Measurements from ENCODE around the gene CDH12.

CDH12 gene

GRCh38 chr5:22651355-22651754 lies 201.8 kb downstream of the CDH12 start:
- Histone ChIP-seq H3K36me3 (ENCODE audit: control insufficient read depth, insufficient read depth, low read length) (no peaks in the 10 kb centered on the region), H3K9me3 (ENCODE audit: control insufficient read depth, insufficient read depth, low read depth, low read length) (no peaks in the 10 kb centered on the region), H3K4me3 (ENCODE audit: low read depth, low read length) (no peak overlapping the region), H3K9ac (ENCODE audit: low read length) (no peak overlapping the region), H3K27me3 (ENCODE audit: control insufficient read depth, insufficient read depth, low read length) (no peaks in the 10 kb centered on the region), H3K27ac (ENCODE audit: low read depth, low read length) (no peak overlapping the region), H3K4me1 (ENCODE audit: control insufficient read depth, insufficient read depth, low read length) (no peaks in the 10 kb centered on the region)

DNA sequence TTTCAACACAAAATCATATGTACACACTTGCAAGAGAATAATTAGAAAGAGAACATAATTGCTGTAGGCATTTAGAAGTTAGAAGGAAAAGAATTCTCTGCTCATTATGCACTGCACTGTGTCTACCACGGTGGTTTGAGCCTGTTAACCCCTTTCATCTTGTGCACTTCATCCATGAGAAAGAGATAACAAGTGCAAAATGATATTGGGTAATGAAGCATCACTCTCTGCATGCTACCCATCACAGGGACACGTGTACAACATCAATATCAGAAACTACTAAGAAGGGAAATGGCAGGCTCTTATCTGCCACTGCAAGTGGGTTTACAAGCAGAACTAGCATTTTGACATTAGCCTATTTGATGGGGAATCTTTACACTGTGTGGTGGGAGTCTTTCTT lies 202.6 kb downstream of the CDH12 start:
- no peak overlapping the region for H3K27ac ChIP-seq (ENCODE audit: low read depth, low read length)
- no peaks in the 10 kb centered on the region for H3K36me3 ChIP-seq (ENCODE audit: control insufficient read depth, insufficient read depth, low read length)
- H3K4me3 ChIP-seq (ENCODE audit: low read depth, low read length), result no peak overlapping the region
- H3K9ac ChIP-seq (ENCODE audit: low read length), result no peak overlapping the region
- H3K9me3 ChIP-seq (ENCODE audit: control insufficient read depth, insufficient read depth, low read depth, low read length), result no peaks in the 10 kb centered on the region
- H3K27me3 ChIP-seq (ENCODE audit: control insufficient read depth, insufficient read depth, low read length), result no peaks in the 10 kb centered on the region
- H3K4me1 ChIP-seq (ENCODE audit: control insufficient read depth, insufficient read depth, low read length), result no peaks in the 10 kb centered on the region

DNA sequence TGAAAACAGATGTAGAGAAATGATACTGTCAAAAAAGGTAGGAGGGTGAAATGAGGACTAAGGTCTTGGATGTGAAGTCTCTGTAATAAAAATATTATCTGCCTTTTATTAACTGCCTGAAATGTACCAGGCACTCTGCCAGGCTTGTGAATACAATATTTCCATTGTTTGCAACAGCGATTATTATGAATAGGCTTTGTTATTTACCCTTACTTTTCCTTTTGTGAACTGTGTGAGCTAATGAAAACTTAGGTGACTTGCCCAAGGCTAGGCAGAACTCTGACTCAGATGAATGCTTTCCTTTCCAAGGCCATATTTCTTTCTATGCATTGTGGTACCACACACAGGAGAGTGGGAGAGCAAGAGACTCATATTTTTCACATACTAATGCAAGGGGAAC lies 204.1 kb downstream of the CDH12 start:
- no peak overlapping the region for H3K27ac ChIP-seq (ENCODE audit: low read depth, low read length)
- H3K4me3 ChIP-seq (ENCODE audit: low read depth, low read length), result no peak overlapping the region
- no peaks in the 10 kb centered on the region for H3K9me3 ChIP-seq (ENCODE audit: control insufficient read depth, insufficient read depth, low read depth, low read length)
- H3K27me3 ChIP-seq (ENCODE audit: control insufficient read depth, insufficient read depth, low read length), result no peaks in the 10 kb centered on the region
- H3K4me1 ChIP-seq (ENCODE audit: control insufficient read depth, insufficient read depth, low read length), result no peaks in the 10 kb centered on the region
- no peaks in the 10 kb centered on the region for H3K36me3 ChIP-seq (ENCODE audit: control insufficient read depth, insufficient read depth, low read length)
- H3K9ac ChIP-seq (ENCODE audit: low read length), result no peak overlapping the region

- H3K27me3 ChIP-seq (ENCODE audit: control insufficient read depth, insufficient read depth, low read length), result no peaks in the 10 kb centered on the region
- no peak overlapping the region for H3K27ac ChIP-seq (ENCODE audit: low read depth, low read length)
- H3K4me1 ChIP-seq (ENCODE audit: control insufficient read depth, insufficient read depth, low read length), result no peaks in the 10 kb centered on the region
- H3K4me3 ChIP-seq (ENCODE audit: low read depth, low read length), result no peak overlapping the region
- no peak overlapping the region for H3K9ac ChIP-seq (ENCODE audit: low read length)
- no peaks in the 10 kb centered on the region for H3K36me3 ChIP-seq (ENCODE audit: control insufficient read depth, insufficient read depth, low read length)
- no peaks in the 10 kb centered on the region for H3K9me3 ChIP-seq (ENCODE audit: control insufficient read depth, insufficient read depth, low read depth, low read length)
Measured at GRCh38 chr5:22644859-22645258, 208.3 kb downstream of the CDH12 start.

GRCh38 chr5:22643356-22643755 lies 209.8 kb downstream of the CDH12 start:
- Histone ChIP-seq H3K27ac (ENCODE audit: low read depth, low read length) (no peak overlapping the region), H3K27me3 (ENCODE audit: control insufficient read depth, insufficient read depth, low read length) (no peaks in the 10 kb centered on the region), H3K4me1 (ENCODE audit: control insufficient read depth, insufficient read depth, low read length) (no peaks in the 10 kb centered on the region), H3K4me3 (ENCODE audit: low read depth, low read length) (no peak overlapping the region), H3K9me3 (ENCODE audit: control insufficient read depth, insufficient read depth, low read depth, low read length) (no peaks in the 10 kb centered on the region), H3K36me3 (ENCODE audit: control insufficient read depth, insufficient read depth, low read length) (no peaks in the 10 kb centered on the region), H3K9ac (ENCODE audit: low read length) (no peak overlapping the region)

- Histone ChIP-seq H3K4me1 (ENCODE audit: control insufficient read depth, insufficient read depth, low read length) (peaks cover 13% of the 10 kb centered on the region; the same call in 1 of the 2 replicates), H3K4me3 (ENCODE audit: low read depth, low read length) (no peak overlapping the region), H3K9me3 (ENCODE audit: control insufficient read depth, insufficient read depth, low read depth, low read length) (no peaks in the 10 kb centered on the region), H3K9ac (ENCODE audit: low read length) (no peak overlapping the region), H3K27ac (ENCODE audit: low read depth, low read length) (no peak overlapping the region), H3K36me3 (ENCODE audit: control insufficient read depth, insufficient read depth, low read length) (no peaks in the 10 kb centered on the region), H3K27me3 (ENCODE audit: control insufficient read depth, insufficient read depth, low read length) (no peaks in the 10 kb centered on the region)
Measured at GRCh38 chr5:22631683-22632082, 221.5 kb downstream of the CDH12 start.

DNA sequence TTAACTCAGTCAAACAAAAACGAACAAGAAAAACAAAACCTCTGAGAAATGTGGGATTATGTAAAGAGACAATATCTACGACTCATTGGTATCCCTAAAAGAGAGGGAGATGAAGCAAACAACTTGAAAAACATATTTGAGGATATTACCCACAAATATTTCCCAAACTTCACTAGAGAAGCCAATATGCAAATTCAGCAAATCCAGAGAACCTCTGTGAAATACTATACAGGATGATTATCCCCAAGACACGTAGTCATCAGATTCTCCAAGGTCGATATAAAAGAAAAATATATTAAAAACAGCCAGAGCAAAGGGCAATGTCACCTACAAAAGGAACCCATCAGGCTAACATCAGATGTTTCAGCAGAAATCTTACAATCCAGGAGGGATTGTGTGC lies 226.1 kb downstream of the CDH12 start:
- Histone ChIP-seq H3K27me3 (ENCODE audit: control insufficient read depth, insufficient read depth, low read length) (no peaks in the 10 kb centered on the region), H3K9ac (ENCODE audit: low read length) (no peak overlapping the region), H3K36me3 (ENCODE audit: control insufficient read depth, insufficient read depth, low read length) (no peaks in the 10 kb centered on the region), H3K27ac (ENCODE audit: low read depth, low read length) (no peak overlapping the region), H3K9me3 (ENCODE audit: control insufficient read depth, insufficient read depth, low read depth, low read length) (no peaks in the 10 kb centered on the region), H3K4me3 (ENCODE audit: low read depth, low read length) (no peak overlapping the region), H3K4me1 (ENCODE audit: control insufficient read depth, insufficient read depth, low read length) (peaks cover 13% of the 10 kb centered on the region; the same call in 1 of the 2 replicates)

- peaks cover 5% of the 10 kb centered on the region; the same call in 1 of the 2 replicates for H3K4me1 ChIP-seq (ENCODE audit: control insufficient read depth, insufficient read depth, low read length)
Measured at GRCh38 chr5:22625451-22625850, 227.7 kb downstream of the CDH12 start.

DNA sequence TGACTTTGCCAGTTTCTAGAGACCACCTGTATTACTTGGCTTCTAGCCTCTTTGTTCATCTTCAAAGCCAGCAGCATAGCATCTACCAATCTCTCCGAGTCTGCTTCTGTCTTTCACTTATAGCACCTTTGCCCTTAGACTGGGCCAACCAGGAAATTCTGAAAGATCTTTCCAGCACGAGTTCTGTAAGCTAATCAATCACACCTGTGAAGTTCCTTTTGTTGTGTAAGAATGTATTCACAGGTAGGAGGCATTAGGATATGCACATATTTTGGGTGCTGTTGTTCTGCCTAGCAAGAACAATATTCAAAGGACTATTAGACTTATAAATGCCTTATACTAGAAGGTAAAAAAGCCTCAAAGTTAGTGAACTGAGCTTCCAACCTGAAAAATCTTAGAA lies 232.1 kb downstream of the CDH12 start:
- H3K9me3 ChIP-seq (ENCODE audit: control insufficient read depth, insufficient read depth, low read depth, low read length), result no peaks in the 10 kb centered on the region
- no peaks in the 10 kb centered on the region for H3K36me3 ChIP-seq (ENCODE audit: control insufficient read depth, insufficient read depth, low read length)
- no peak overlapping the region for H3K27ac ChIP-seq (ENCODE audit: low read depth, low read length)
- peaks cover 7% of the 10 kb centered on the region; the same call in 1 of the 2 replicates for H3K4me1 ChIP-seq (ENCODE audit: control insufficient read depth, insufficient read depth, low read length)
- no peak overlapping the region for H3K4me3 ChIP-seq (ENCODE audit: low read depth, low read length)
- no peak overlapping the region for H3K9ac ChIP-seq (ENCODE audit: low read length)
- no peaks in the 10 kb centered on the region for H3K27me3 ChIP-seq (ENCODE audit: control insufficient read depth, insufficient read depth, low read length)

More at GRCh38 chr5:22625451-22625850, 227.7 kb downstream of the CDH12 start:
- H3K9me3 ChIP-seq (ENCODE audit: control insufficient read depth, insufficient read depth, low read depth, low read length), result no peaks in the 10 kb centered on the region
- H3K9ac ChIP-seq (ENCODE audit: low read length), result no peak overlapping the region
- H3K4me3 ChIP-seq (ENCODE audit: low read depth, low read length), result no peak overlapping the region
- H3K27ac ChIP-seq (ENCODE audit: low read depth, low read length), result no peak overlapping the region
- no peaks in the 10 kb centered on the region for H3K36me3 ChIP-seq (ENCODE audit: control insufficient read depth, insufficient read depth, low read length)
- no peaks in the 10 kb centered on the region for H3K27me3 ChIP-seq (ENCODE audit: control insufficient read depth, insufficient read depth, low read length)

DNA sequence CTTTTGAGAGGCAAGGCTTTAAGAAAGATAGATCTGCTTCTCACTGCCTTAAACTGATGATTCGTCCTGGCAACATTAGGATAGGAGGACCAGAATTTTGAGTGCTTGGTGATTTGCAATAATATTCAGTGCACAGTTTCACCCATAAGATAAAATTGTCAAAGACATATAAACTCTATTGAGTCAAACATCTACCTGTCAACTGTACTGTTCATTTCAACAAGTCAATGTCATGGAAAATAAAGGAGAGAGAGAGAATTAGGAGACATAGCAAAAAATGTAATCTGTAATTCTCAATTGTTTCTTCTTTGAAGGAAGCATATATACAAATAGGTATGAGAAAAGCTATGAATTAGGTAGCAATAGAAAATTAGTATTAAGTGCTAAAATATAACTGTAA lies 237.2 kb downstream of the CDH12 start:
- Histone ChIP-seq H3K27ac (ENCODE audit: low read depth, low read length) (no peak overlapping the region), H3K9me3 (ENCODE audit: control insufficient read depth, insufficient read depth, low read depth, low read length) (no peaks in the 10 kb centered on the region), H3K36me3 (ENCODE audit: control insufficient read depth, insufficient read depth, low read length) (no peaks in the 10 kb centered on the region), H3K4me1 (ENCODE audit: control insufficient read depth, insufficient read depth, low read length) (peaks cover 7% of the 10 kb centered on the region; the same call in 1 of the 2 replicates), H3K9ac (ENCODE audit: low read length) (no peak overlapping the region), H3K27me3 (ENCODE audit: control insufficient read depth, insufficient read depth, low read length) (peaks cover 21% of the 10 kb centered on the region; the same call in 1 of the 2 replicates), H3K4me3 (ENCODE audit: low read depth, low read length) (no peak overlapping the region)

DNA sequence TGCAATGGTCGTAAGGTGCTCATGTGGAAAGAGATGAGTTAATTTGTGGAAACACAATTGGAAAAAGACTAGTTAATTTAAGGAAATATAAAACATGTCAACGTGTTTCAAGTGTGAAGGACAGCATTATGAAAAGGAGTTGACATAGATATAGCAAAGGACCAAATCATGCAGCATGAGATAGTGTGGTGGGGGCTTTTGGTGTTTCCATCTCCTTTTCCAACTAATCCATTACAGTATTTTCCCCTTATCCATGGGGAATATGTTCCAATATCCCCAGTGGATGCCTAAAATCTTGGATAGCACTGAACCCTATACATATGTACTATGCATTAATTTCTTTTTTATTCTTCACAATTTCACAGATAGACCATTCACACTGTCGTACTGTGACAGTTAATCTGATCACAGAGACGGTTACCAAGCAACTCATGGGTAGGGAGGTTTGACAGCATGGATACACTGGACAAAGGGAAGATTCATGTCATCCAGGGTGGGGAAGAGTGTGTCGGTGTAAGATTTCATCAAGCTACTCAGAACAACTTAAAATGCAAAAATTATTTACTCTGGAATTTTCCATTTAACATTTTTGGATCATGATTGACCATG lies 238.6 kb downstream of the CDH12 start:
- Histone ChIP-seq H3K4me1 (ENCODE audit: control insufficient read depth, insufficient read depth, low read length) (no peaks in the 10 kb centered on the region; the same call in 1 of the 2 replicates), H3K9ac (ENCODE audit: low read length) (no peak overlapping the region), H3K36me3 (ENCODE audit: control insufficient read depth, insufficient read depth, low read length) (no peaks in the 10 kb centered on the region), H3K27me3 (ENCODE audit: control insufficient read depth, insufficient read depth, low read length) (peaks cover 21% of the 10 kb centered on the region; the same call in 1 of the 2 replicates), H3K27ac (ENCODE audit: low read depth, low read length) (no peak overlapping the region), H3K4me3 (ENCODE audit: low read depth, low read length) (no peak overlapping the region), H3K9me3 (ENCODE audit: control insufficient read depth, insufficient read depth, low read depth, low read length) (no peaks in the 10 kb centered on the region)

All from HUES6 (cell line).